ENCODE data around the gene DDTL.

DNA sequence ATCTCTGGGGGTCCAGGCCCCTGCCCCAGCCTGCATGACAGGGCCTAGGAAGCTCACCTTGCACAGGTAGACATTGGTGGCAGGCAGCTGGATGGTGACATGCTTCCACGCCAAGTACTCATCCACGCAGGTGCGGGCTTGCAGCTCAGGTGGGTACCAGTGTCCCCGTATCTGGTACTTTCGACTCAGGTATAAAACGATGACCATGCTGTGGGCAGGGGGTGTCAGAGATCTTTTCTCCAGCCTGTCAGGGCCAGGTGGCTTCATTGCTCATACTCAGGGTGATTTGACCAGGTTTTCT is 40.2 kb downstream of the DDTL start:
- TF ChIP-seq, protein P1, sequence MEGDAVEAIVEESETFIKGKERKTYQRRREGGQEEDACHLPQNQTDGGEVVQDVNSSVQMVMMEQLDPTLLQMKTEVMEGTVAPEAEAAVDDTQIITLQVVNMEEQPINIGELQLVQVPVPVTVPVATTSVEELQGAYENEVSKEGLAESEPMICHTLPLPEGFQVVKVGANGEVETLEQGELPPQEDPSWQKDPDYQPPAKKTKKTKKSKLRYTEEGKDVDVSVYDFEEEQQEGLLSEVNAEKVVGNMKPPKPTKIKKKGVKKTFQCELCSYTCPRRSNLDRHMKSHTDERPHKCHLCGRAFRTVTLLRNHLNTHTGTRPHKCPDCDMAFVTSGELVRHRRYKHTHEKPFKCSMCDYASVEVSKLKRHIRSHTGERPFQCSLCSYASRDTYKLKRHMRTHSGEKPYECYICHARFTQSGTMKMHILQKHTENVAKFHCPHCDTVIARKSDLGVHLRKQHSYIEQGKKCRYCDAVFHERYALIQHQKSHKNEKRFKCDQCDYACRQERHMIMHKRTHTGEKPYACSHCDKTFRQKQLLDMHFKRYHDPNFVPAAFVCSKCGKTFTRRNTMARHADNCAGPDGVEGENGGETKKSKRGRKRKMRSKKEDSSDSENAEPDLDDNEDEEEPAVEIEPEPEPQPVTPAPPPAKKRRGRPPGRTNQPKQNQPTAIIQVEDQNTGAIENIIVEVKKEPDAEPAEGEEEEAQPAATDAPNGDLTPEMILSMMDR (IDR thresholded peaks at IDR 0.05; ENCODE audit: low read depth, low read length, poor library complexity, severe bottlenecking): no peak
- no peak for TF ChIP-seq EZH2phosphoT487 (IDR thresholded peaks at IDR 0.05; ENCODE audit: borderline replicate concordance, low read length)
